ENCODE data around the gene TOP2A.
A peak's percentile ranks its signal among the peaks of the same experiment; 100 is the strongest.

Gene TOP2A

GRCh38 chr17:40343219-40344119, 74.2 kb downstream of the TOP2A start:
- H3K27ac ChIP-seq = no peak overlapping the region
- TF ChIP-seq CTCF (conservative IDR thresholded peaks at IDR 0.05) = no peak

GRCh38 chr17:40342504-40343218, 75.0 kb downstream of the TOP2A start:
- no peak for TF ChIP-seq CTCF (conservative IDR thresholded peaks at IDR 0.05)
- peak overlapping the region; percentile 80; the same call in 1 of the 2 replicates for H3K27ac ChIP-seq

- H3K27ac ChIP-seq = peak overlapping the region; percentile 80
- no peak for TF ChIP-seq CTCF (conservative IDR thresholded peaks at IDR 0.05)
Measured at GRCh38 chr17:40341808-40342503, 75.7 kb downstream of the TOP2A start.

- H3K27ac ChIP-seq = peak overlapping the region; percentile 80
- no peak; the same call in 1 of the 2 replicates for TF ChIP-seq CTCF (conservative IDR thresholded peaks at IDR 0.05)
Measured at GRCh38 chr17:40340880-40341807, 76.6 kb downstream of the TOP2A start.

GRCh38 chr17:40340327-40340726, 77.4 kb downstream of the TOP2A start:
- TF ChIP-seq CTCF (conservative IDR thresholded peaks at IDR 0.05) = no peak
- H3K27ac ChIP-seq = peak overlapping the region; percentile 80

- H3K27ac ChIP-seq = no peak overlapping the region
- no peak for TF ChIP-seq CTCF (conservative IDR thresholded peaks at IDR 0.05)
Measured at GRCh38 chr17:40338941-40339649, 78.6 kb downstream of the TOP2A start.
